HG03469 (cell line): ENCODE measurements around the gene GPLD1.
A peak's percentile ranks its signal among the peaks of the same experiment; 100 is the strongest.
"Not testable (repeated sequence)": the region's sequence is repeated elsewhere in the genome, so short reads cannot be mapped to it uniquely, and the experiment has no call there.

ENCODE experiments used
- ATAC-seq: cut with Tn5 transposase; IDR thresholded peaks from one replicate; pipeline ENCODE4 v1.9.1; 2021; ENCODE audit warnings: mild to moderate bottlenecking, moderate library complexity, moderate number of reproducible peaks; ENCODE audit not compliant: unreplicated experiment

Gene GPLD1, protein sequence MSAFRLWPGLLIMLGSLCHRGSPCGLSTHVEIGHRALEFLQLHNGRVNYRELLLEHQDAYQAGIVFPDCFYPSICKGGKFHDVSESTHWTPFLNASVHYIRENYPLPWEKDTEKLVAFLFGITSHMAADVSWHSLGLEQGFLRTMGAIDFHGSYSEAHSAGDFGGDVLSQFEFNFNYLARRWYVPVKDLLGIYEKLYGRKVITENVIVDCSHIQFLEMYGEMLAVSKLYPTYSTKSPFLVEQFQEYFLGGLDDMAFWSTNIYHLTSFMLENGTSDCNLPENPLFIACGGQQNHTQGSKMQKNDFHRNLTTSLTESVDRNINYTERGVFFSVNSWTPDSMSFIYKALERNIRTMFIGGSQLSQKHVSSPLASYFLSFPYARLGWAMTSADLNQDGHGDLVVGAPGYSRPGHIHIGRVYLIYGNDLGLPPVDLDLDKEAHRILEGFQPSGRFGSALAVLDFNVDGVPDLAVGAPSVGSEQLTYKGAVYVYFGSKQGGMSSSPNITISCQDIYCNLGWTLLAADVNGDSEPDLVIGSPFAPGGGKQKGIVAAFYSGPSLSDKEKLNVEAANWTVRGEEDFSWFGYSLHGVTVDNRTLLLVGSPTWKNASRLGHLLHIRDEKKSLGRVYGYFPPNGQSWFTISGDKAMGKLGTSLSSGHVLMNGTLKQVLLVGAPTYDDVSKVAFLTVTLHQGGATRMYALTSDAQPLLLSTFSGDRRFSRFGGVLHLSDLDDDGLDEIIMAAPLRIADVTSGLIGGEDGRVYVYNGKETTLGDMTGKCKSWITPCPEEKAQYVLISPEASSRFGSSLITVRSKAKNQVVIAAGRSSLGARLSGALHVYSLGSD

DNA sequence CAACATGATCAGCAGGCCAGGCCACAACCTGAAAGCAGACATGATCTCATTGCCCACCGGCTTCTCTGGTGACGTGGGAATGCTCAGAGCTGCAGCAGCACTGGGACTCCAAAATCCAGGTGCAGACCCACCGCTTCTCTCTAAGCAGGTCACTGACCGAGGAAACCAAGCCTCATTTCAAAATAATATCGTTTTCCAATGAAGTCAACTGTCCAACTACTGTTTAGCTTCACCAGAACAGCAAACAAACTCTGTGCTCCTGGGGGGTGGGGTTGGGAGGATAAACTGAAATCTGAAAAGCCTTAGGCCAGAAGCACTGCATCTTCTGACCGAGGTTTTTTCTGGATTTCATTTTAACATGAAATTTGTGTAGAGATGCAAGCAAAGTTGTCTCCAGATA lies at the start of gene GPLD1:
GPLD1 (minus strand) TSS at position 109 of the 400 bp plus-strand sequence; CDS start at position 42, 67 bp downstream.
- no peak for ATAC-seq

GRCh38 chr6:24537771-24538385 lies 48.5 kb upstream of the GPLD1 start:
- no peak for ATAC-seq

GRCh38 chr6:24537082-24537699 lies 47.8 kb upstream of the GPLD1 start:
- no peak for ATAC-seq

GRCh38 chr6:24536466-24536865 lies 47.1 kb upstream of the GPLD1 start:
- no peak for ATAC-seq

DNA sequence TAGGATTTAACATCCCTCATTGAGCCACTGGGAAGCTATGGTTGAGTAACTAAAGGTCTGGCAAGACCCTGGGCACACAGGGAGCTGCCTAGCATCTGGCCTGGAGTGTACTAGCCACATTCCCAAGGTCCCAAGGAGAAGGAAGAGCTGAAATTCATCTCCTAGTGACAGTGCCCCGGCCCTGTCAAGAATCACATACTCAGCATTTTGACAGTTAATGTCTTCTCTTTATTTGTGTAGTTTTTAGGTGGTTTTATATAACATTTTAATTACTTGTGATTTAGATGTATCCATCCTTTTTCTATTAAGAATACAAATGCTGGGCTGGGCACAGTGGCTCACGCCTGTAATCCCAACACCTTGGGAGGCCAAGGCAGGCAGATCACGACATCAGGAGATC lies 45.8 kb upstream of the GPLD1 start:
- ATAC-seq, result no peak

GRCh38 chr6:24534329-24534728 lies 45.0 kb upstream of the GPLD1 start:
- no peak for ATAC-seq

GRCh38 chr6:24529985-24530384 lies 40.6 kb upstream of the GPLD1 start:
- no peak for ATAC-seq

DNA sequence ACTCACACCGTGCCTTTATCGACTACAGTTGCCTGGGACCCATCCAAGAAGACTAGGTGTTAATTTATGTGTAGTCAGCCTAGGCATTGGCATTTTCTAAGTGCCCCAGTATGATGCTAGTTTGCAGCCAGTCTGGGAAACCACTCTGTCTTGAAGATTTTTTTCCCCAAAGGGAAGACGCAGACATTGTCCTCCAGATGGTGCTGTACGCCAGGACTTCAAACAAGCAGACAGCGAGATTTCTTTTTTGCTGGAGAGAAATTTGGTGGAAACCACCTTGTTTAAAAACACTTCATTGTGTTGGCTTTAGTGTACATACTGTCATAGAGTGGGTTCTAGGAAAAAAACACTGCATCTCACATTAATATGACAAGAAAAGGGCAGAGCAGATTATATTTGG lies 35.4 kb upstream of the GPLD1 start:
- no peak for ATAC-seq

- no peak for ATAC-seq
These were observed 35.0 kb upstream of the GPLD1 start for GRCh38 chr6:24524329-24524728.

GRCh38 chr6:24522228-24523176 lies 33.1 kb upstream of the GPLD1 start:
- ATAC-seq, result peak; percentile 56

- ATAC-seq, result peak; percentile 29
These were observed 31.7 kb upstream of the GPLD1 start for GRCh38 chr6:24520929-24521546.

GRCh38 chr6:24517659-24518543 lies 28.5 kb upstream of the GPLD1 start:
- ATAC-seq, result peak; percentile 74

DNA sequence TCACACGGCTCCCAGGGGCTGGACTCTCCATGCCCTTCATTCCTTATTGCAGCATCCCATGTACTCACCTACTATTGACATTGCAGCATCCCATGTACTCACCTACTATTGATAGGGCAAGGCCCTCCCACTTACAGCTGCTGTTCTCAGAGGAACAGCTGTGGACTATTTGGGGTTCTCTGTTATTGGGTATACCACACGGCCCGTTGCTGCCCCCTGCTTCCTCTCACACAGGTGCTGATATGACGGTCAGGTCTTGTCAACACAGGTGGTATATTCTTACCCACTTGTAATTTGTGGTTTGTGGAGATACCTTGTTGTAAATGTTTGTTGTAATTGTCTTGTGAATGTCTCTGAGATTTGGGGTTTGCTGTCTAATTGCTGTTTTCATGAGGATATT lies 24.2 kb upstream of the GPLD1 start:
- no peak for ATAC-seq

DNA sequence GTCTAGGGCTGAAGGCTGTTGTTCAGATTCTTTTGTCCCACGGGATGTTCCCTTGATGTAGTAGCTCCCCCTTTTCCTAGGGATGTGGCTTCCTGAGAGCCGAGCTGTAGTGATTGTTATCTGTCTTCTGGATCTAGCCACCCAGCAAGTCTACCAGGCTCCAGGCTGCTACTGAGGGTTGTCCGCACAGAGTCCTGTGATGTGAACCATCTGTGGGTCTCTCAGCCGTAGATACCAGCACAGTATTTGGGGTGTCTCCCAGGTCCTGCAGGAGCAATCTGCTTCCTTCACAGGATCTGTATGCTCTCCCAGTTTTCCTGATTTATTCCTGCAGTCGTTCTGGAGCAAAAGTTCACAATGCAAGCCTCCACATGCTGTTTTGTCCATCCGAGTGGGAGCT lies 22.6 kb upstream of the GPLD1 start:
- not testable (repeated sequence) for ATAC-seq

DNA sequence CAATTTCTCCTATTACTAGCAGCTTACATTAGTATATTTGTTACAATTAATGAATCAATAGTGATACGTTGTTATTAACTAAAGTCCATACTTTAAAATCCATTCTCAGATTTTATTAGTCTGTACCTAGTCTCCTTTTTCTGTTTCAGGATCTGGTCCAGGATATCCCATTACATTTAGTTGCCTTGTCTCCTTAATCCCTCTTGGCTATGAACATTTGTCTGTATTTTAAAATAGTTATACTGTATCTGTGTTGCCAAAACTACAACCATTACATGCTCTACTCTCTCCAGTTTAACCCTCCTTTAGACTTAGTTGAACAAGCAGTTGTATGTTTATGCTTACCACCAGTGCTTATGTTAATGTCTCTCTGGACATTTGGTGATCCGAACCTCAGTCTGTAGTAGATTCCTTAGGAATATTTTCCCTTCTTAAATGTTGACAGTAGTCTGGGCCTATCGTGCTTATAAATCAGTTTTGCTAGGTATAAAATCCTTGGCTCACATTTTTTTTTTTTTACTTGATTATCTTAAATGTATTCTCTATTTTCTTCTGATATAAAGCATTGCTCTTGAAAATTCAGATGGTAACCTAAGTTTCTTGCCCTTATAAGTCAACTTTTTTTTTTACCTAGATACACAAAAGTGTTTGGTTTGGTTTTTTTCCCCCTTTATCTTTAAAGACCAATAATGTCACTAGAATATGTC lies 17.6 kb upstream of the GPLD1 start:
- ATAC-seq, result no peak

GRCh38 chr6:24504649-24505586 lies 15.5 kb upstream of the GPLD1 start:
- no peak for ATAC-seq

DNA sequence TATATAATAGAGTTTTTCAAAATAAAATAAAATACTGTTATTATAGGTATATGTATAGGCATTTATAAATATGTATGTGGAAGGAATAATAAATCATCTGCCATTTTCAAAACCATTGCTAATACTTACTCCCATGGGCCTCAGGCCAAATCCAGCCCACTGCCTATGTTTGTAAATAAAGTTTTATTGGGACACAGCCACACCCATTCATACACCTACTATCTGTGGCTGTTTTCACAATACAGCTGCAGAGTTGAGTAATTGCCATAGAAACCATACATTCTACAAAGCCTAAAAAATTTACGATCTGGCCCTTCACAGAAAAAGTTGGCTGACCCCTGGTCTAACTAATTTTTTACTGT lies 14.9 kb upstream of the GPLD1 start:
- ATAC-seq, result no peak
